Measurements from ENCODE around the gene YPEL1. TPM values are rescaled to one million over a fixed set of nuclear protein-coding genes. Genes with fewer than 3 reads are reported as not detected.

The YPEL1 gene
- total and polyA plus RNA-seq, 12 donors = 0.84 to 19.4 (median 3.0) TPM

DNA sequence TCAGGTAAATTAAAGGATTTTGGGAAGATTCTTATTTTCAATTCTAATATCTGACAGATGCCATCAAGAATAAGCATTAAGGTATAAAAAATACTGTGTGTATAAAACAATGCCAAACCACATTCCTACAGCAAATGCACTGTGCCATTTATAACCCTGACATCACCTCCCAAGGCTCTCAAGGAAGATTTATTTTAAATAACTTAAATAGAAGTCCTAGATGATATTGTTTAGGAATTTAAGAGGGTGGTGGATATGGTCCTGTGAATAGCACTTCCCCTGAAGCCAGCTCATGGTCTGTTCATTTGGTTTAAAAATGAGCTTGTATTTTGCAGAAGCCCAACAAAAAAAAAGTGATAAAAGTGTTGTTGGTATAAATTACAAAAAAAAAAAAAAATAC is 37.7 kb downstream of the YPEL1 start:
- TF ChIP-seq, protein P1, sequence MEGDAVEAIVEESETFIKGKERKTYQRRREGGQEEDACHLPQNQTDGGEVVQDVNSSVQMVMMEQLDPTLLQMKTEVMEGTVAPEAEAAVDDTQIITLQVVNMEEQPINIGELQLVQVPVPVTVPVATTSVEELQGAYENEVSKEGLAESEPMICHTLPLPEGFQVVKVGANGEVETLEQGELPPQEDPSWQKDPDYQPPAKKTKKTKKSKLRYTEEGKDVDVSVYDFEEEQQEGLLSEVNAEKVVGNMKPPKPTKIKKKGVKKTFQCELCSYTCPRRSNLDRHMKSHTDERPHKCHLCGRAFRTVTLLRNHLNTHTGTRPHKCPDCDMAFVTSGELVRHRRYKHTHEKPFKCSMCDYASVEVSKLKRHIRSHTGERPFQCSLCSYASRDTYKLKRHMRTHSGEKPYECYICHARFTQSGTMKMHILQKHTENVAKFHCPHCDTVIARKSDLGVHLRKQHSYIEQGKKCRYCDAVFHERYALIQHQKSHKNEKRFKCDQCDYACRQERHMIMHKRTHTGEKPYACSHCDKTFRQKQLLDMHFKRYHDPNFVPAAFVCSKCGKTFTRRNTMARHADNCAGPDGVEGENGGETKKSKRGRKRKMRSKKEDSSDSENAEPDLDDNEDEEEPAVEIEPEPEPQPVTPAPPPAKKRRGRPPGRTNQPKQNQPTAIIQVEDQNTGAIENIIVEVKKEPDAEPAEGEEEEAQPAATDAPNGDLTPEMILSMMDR (IDR thresholded peaks at IDR 0.05) = no peak
- H3K4me3 ChIP-seq = no peak overlapping the region
- H3K36me3 ChIP-seq (replicated peaks in 1 of 2) = peaks cover 0 to 46% of the 10 kb centered on the region in 2 donors
- H3K27me3 ChIP-seq = no peaks in the 10 kb centered on the region
- H3K27ac ChIP-seq = no peak overlapping the region
- H3K4me1 ChIP-seq (replicated peaks in 1 of 2) = peaks cover 0 to 7% of the 10 kb centered on the region in 2 donors
- intact Hi-C loops (cut with DNase I) = no loop called here
- H3K9me3 ChIP-seq (replicated peaks in 1 of 3) = no peaks in the 10 kb centered on the region
- DNase-seq = no peak

DNA sequence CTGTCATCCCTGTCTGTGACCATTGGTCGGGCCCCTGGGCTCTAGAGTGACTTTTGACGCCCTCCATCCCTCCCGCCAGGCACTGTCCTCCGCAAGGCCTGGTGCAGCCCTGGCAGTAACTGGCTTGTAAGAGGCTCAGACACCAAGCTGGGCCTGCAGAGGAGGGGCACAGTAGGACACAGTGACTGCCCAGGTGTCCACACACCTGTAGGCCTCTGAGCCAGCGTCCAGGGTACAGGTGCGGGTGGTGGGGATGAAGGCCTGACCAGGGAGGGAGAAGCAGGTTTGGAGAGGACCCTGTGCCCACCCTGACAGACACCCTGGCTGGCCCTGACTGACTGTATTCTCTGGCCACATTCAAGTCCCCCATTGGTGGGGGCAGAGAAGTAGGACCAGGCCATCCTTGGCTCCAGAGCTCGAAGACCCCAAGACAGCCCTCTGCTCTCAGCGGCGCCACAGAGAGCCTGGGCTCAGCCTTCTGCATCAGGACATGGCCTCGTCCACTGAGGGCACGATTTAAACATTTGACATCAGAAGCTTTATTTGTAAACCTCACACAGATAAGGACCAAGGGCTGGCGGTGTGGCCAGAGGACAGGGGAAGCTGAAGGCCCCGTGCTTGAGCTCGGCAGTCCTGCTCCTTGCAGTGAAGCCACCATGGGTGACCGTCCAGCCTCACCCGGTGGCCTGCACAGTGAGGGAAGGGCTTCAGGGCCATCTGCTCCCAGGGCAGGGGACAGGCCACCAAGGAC is 38.4 kb downstream of the YPEL1 start:
- Histone ChIP-seq H3K4me3 (no peak overlapping the region), H3K4me1 (replicated peaks in 1 of 2) (peaks cover 0 to 7% of the 10 kb centered on the region in 2 donors), H3K27ac (no peak overlapping the region), H3K36me3 (replicated peaks in 1 of 2) (peaks cover 0 to 46% of the 10 kb centered on the region in 2 donors), H3K9me3 (replicated peaks in 1 of 3) (no peaks in the 10 kb centered on the region), H3K27me3 (no peaks in the 10 kb centered on the region)
- intact Hi-C loops (cut with DNase I) = no loop called here
- no peak for DNase-seq
- WGBS, 4 donors = 91 to 95% (median 94%) methylated on average over 9 to 16 of the region's 16 CpGs
- TF ChIP-seq POLR2A (IDR thresholded peaks at IDR 0.05) = no peak
- TF ChIP-seq, protein P1 (IDR thresholded peaks at IDR 0.05) = no peak

DNA sequence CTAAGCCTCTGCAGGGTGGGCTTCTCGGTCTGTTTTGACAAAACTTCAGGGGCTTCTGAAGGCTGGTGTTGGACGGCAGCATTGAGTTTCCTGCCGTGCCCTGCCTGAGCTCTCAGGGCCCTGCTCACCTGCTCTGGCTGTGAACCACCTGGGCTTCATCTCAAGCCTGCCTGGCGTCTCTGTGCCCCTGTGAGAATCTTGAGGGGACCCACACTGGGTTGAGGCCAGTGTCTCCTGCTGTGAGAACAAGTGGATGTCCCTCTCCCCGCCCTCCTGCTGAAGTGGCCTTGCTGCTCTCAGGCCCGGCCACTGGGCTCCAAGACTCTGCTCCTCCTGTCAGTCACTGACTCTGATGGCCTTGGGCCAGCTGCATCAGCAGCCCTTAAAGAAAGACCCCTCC is 39.5 kb downstream of the YPEL1 start:
- peaks cover 0 to 54% of the 10 kb centered on the region in 2 donors for H3K36me3 ChIP-seq (replicated peaks in 1 of 2)
- H3K4me3 ChIP-seq = no peak overlapping the region
- intact Hi-C loops (cut with DNase I) = no loop called here
- TF ChIP-seq, protein P1 (IDR thresholded peaks at IDR 0.05) = no peak
- TF ChIP-seq POLR2A (IDR thresholded peaks at IDR 0.05) = no peak
- H3K9me3 ChIP-seq (replicated peaks in 1 of 3) = no peaks in the 10 kb centered on the region
- WGBS, 4 donors = 72 to 89% (median 83%) methylated on average over 2 to 6 of the region's 6 CpGs
- no peak for DNase-seq
- no peak overlapping the region for H3K27ac ChIP-seq
- no peaks in the 10 kb centered on the region for H3K27me3 ChIP-seq
- peaks cover 0 to 7% of the 10 kb centered on the region in 2 donors for H3K4me1 ChIP-seq (replicated peaks in 1 of 2)

DNA sequence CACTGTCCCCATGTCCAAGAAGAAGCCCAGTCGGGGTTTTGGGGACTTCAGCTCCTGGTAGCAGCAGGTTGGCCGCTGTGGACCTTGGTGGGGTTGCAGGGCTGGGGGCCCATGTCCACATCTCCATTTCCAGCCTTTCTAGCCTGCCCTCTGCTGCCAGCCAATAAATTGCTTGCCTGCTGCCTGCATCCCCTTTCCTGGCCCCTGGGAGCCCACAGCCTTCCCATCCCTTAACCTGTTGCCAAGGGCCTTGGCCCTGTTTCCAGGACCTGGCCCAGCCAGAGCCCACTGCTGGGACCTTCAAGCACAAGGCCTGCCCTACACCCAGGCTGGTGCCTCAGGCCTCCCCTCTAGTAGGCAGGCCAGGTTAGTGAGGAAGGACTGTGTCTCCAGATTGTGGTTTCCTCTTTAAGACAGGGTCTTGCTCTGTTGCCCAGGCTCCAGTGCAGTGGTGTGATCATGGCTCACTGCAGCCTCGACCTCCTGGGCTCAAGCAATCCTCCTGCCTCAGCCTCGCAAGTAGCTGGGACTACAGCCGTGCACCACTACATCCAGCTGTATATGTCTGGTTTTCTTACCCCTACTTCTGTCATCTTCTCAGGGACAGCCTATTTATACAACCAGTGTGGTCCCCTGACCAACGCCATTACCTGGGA is 40.0 kb downstream of the YPEL1 start:
- Histone ChIP-seq H3K4me1 (replicated peaks in 1 of 2) (peaks cover 0 to 7% of the 10 kb centered on the region in 2 donors), H3K36me3 (replicated peaks in 1 of 2) (peaks cover 0 to 54% of the 10 kb centered on the region in 2 donors), H3K27ac (no peak overlapping the region), H3K27me3 (no peaks in the 10 kb centered on the region), H3K4me3 (no peak overlapping the region), H3K9me3 (replicated peaks in 1 of 3) (no peaks in the 10 kb centered on the region)
- no peak for DNase-seq
- intact Hi-C loops (cut with DNase I) = no loop called here
- TF ChIP-seq, protein P1 (IDR thresholded peaks at IDR 0.05) = no peak
- TF ChIP-seq POLR2A (IDR thresholded peaks at IDR 0.05) = no peak
- 85 to 96% (median 85%) methylated on average over 4 to 6 of the region's 6 CpGs for WGBS, 4 donors
